Measurements from ENCODE around the gene SNTB2. TPM values are rescaled to one million over a fixed set of nuclear protein-coding genes. Genes with fewer than 3 reads are reported as not detected.

SNTB2 gene
- total and polyA plus RNA-seq, 9 of the 15 experiments (the other 6 are each of a cell fraction or from before 2014, with no cell fraction given): 1.2 to 13.7 (median 5.7) TPM

- H3K4me1 ChIP-seq (replicated peaks in 1 of 2; ENCODE audit: control insufficient read depth in 2 of 2, insufficient read depth in 2 of 2, low read length in 2 of 2): peaks cover 21 to 58% of the 10 kb centered on the region in 2 experiments; a peak in 4 of 5 replicates
- peaks cover 69% of the 10 kb centered on the region for H3K79me2 ChIP-seq (ENCODE audit: control insufficient read depth, insufficient read depth, low read length)
- H3K9ac ChIP-seq (ENCODE audit: insufficient read depth in 1 of 2, low read depth in 2 of 2, low read length in 2 of 2): peak overlapping the region; percentile 85 to 97
- in situ Hi-C loops (cut with MboI) (no loop called here), intact Hi-C loops (cut with micrococcal nuclease) (no loop called here)
- H3K27ac ChIP-seq (ENCODE audit: extremely low read depth, low read depth, low read length): peak overlapping the region; percentile 95
- H3K9me3 ChIP-seq (replicated peaks; ENCODE audit: control insufficient read depth, insufficient read depth, low read depth, low read length): no peaks in the 10 kb centered on the region
- H4K20me1 ChIP-seq (replicated peaks; ENCODE audit: control insufficient read depth, insufficient read depth, low read length): peaks cover 30% of the 10 kb centered on the region
- ChIA-PET POLR2A (interaction anchor here (0.6 to 5.1 kb wide), 13 partner anchors 9 to 809 kb away, joined by 3 to 51 read pairs (median 3); partner anchors contain the start of genes COG8, NIP7 and TERF2), CTCF (ENCODE audit: low intra/inter-chr PET ratio) (interaction anchor here (1.1 kb wide), 1 partner anchor 10 kb away, joined by 8 read pairs; the partner anchor contains the start of genes COG8 and NIP7)
- H3K9me1 ChIP-seq (ENCODE audit: control insufficient read depth, insufficient read depth, low read length): no peaks in the 10 kb centered on the region
- WGBS (ENCODE audit: insufficient coverage, low coverage, missing lambda C conversion rate): 2% methylated on average over 68 of the region's 77 CpGs
- DNase-seq (ENCODE audit: extremely low read depth in 1 of 4, low spot score in 3 of 4): peak in 2 of 4 experiments; percentile 46 to 51
- peak overlapping the region; percentile 81 for H2AFZ ChIP-seq (ENCODE audit: low read depth, low read length)
- FAIRE-seq: no peak
- no peaks in the 10 kb centered on the region for H3K27me3 ChIP-seq (ENCODE audit: control insufficient read depth in 2 of 2, insufficient read depth in 2 of 2, low read length in 2 of 2)
- ATAC-seq: peak; percentile 59
- peak overlapping the region; percentile 88 for H3K4me3 ChIP-seq
- H3K4me2 ChIP-seq (ENCODE audit: insufficient read depth, low read length): peak overlapping the region; percentile 89
- peaks cover 78% of the 10 kb centered on the region for H3K36me3 ChIP-seq (ENCODE audit: control insufficient read depth, insufficient read depth, low read length)
- BruUV-seq (replicated peaks): no TSS peak
- TF ChIP-seq ID3 (CRISPR knock-in tag; IDR thresholded peaks at IDR 0.05): no peak
- TF ChIP-seq ID3 (tag; IDR thresholded peaks at IDR 0.05): no peak
- TF ChIP-seq CTCFL (IDR thresholded peaks at IDR 0.05; ENCODE audit: borderline replicate concordance, insufficient read depth, low read depth, low read length, poor library complexity, severe bottlenecking): no peak
- TF ChIP-seq IRF1 (CRISPR knock-in tag; IDR thresholded peaks at IDR 0.05; ENCODE audit: borderline replicate concordance): no peak
- no peak for TF ChIP-seq MYBL2 (IDR thresholded peaks at IDR 0.05; ENCODE audit: low read depth)
- TF ChIP-seq MYBL2 (CRISPR knock-in tag; IDR thresholded peaks at IDR 0.05; ENCODE audit: borderline replicate concordance): no peak
- peak; percentile 13 for TF ChIP-seq HMGN3 (IDR thresholded peaks at IDR 0.05; ENCODE audit: borderline replicate concordance, extremely low read depth, insufficient read length, low read depth, low read length)
- no peak for TF ChIP-seq CREB3 (tag; conservative IDR thresholded peaks at IDR 0.05; ENCODE audit: low read depth)
- TF ChIP-seq RB1 (IDR thresholded peaks at IDR 0.05; ENCODE audit: low read depth): 0 out of 2 replicates have a peak, but pooled peaks have one; percentile 28
- TF ChIP-seq MYC (IDR thresholded peaks at IDR 0.05; ENCODE audit: low read depth, low read length): no peak
- TF ChIP-seq MYC (CRISPR knock-in tag; IDR thresholded peaks at IDR 0.05; ENCODE audit: borderline replicate concordance, low read depth): no peak
- 0 out of 2 replicates have a peak, but pooled peaks have one; percentile 29 for TF ChIP-seq ZNF224 (CRISPR knock-in tag; IDR thresholded peaks at IDR 0.05)
- peak; percentile 89; the same call in 1 of the 2 replicates for TF ChIP-seq CEBPG (CRISPR knock-in tag; IDR thresholded peaks at IDR 0.05)
- TF ChIP-seq CEBPG (tag; conservative IDR thresholded peaks at IDR 0.05 in 1 of 2, IDR thresholded peaks at IDR 0.05 in 1 of 2): no peak
These were observed 142.7 kb downstream of the SNTB2 start for GRCh38 chr16:69329369-69330285.

Measured in K562 (cell line).